ENCODE results near the gene SLC26A8. TPM values are rescaled to one million over a fixed set of nuclear protein-coding genes. Genes with fewer than 3 reads are reported as not detected.

Gene SLC26A8
- total and polyA plus RNA-seq, 2 of the 13 experiments (the other 11 are each of a cell fraction or from before 2014, with no cell fraction given), result 0.46 TPM; not detected in 1

DNA sequence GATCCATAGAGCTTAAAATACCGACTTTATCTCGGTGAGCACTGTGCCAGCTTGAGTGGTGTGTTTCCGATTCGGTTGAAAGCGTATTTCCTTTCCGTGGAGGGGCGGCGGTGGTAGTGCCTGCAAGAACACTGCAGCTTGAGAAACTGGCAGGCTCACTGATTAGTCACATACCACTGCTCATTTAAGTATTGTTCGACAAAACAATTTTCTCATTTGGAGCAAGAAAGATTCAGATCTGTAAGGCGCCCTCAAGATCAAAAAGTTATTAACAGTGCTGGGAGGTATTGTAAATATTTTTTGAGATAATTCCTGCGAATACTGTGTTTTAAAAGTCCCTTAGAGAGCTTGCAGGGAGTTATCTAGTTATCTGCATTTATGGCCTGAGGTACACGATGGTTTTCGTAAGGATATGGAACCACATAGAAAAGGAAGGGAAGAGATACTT, 4.5 kb upstream of the SLC26A8 start:
- WGBS (ENCODE audit: low lambda C conversion rate), result under 1% methylated on average over 13 of the region's 13 CpGs
- intact Hi-C loops (cut with micrococcal nuclease; ENCODE audit: unreplicated experiment) (loop anchor here (2.0 to 10.0 kb wide), 4 partner anchors 36 to 168 kb away; partner anchors contain the start of genes BRPF3 and SRPK1), in situ Hi-C loops (cut with HindIII; ENCODE audit: extremely low pct_ligation_motif_present, low pct_unique_long_range_greater_than_20kb) (loop anchor here (5.0 kb wide), 2 partner anchors 68 to 168 kb away; partner anchors contain the start of gene BRPF3)
- peaks cover 0 to 1% of the 10 kb centered on the region in 2 experiments; a peak in 1 of 5 replicates for H3K36me3 ChIP-seq (replicated peaks in 1 of 2; ENCODE audit: control insufficient read depth in 1 of 2, insufficient read depth in 2 of 2, low read length in 2 of 2)
- DNase-seq (ENCODE audit: low spot score) (peak; percentile 52), ATAC-seq (peak; percentile 10; the same call in 1 of the 3 replicates), FAIRE-seq (peak; percentile 47)
- H4K20me1 ChIP-seq (ENCODE audit: insufficient read depth, low read length), result peaks cover 29% of the 10 kb centered on the region
- TF ChIP-seq ZNF780A (CRISPR knock-in tag; IDR thresholded peaks at IDR 0.05), result peak; percentile 27; the same call in 1 of the 2 replicates
- peak; percentile 47; the same call in 1 of the 2 replicates for TF ChIP-seq KMT2B (CRISPR knock-in tag; IDR thresholded peaks at IDR 0.05)
- TF ChIP-seq NFE2L2 (IDR thresholded peaks at IDR 0.05; ENCODE audit: low read length), result no peak
- no peak for TF ChIP-seq CAMTA2 (CRISPR knock-in tag; IDR thresholded peaks at IDR 0.05; ENCODE audit: borderline replicate concordance)
- TF ChIP-seq, protein P1, sequence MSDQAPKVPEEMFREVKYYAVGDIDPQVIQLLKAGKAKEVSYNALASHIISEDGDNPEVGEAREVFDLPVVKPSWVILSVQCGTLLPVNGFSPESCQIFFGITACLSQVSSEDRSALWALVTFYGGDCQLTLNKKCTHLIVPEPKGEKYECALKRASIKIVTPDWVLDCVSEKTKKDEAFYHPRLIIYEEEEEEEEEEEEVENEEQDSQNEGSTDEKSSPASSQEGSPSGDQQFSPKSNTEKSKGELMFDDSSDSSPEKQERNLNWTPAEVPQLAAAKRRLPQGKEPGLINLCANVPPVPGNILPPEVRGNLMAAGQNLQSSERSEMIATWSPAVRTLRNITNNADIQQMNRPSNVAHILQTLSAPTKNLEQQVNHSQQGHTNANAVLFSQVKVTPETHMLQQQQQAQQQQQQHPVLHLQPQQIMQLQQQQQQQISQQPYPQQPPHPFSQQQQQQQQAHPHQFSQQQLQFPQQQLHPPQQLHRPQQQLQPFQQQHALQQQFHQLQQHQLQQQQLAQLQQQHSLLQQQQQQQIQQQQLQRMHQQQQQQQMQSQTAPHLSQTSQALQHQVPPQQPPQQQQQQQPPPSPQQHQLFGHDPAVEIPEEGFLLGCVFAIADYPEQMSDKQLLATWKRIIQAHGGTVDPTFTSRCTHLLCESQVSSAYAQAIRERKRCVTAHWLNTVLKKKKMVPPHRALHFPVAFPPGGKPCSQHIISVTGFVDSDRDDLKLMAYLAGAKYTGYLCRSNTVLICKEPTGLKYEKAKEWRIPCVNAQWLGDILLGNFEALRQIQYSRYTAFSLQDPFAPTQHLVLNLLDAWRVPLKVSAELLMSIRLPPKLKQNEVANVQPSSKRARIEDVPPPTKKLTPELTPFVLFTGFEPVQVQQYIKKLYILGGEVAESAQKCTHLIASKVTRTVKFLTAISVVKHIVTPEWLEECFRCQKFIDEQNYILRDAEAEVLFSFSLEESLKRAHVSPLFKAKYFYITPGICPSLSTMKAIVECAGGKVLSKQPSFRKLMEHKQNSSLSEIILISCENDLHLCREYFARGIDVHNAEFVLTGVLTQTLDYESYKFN (CRISPR knock-in tag; conservative IDR thresholded peaks at IDR 0.05), result 0 out of 2 replicates have a peak, but pooled peaks have one; percentile 25
- 0 out of 2 replicates have a peak, but pooled peaks have one; percentile 25 for TF ChIP-seq ELF3 (CRISPR knock-in tag; IDR thresholded peaks at IDR 0.05)
- TF ChIP-seq SOX13 (IDR thresholded peaks at IDR 0.05), result no peak
- TF ChIP-seq SOX13 (CRISPR knock-in tag; conservative IDR thresholded peaks at IDR 0.05 in 1 of 2, IDR thresholded peaks at IDR 0.05 in 1 of 2), result no peak
- TF ChIP-seq KDM5A (IDR thresholded peaks at IDR 0.05; ENCODE audit: borderline replicate concordance, low read length), result peak; percentile 14; the same call in 1 of the 2 replicates
- no peak for TF ChIP-seq ZSCAN12 (CRISPR knock-in tag; IDR thresholded peaks at IDR 0.05)
- peak; percentile 50 for TF ChIP-seq SAP130 (CRISPR knock-in tag; IDR thresholded peaks at IDR 0.05; ENCODE audit: low read depth)
- no peak for TF ChIP-seq KAT7 (CRISPR knock-in tag; IDR thresholded peaks at IDR 0.05; ENCODE audit: borderline replicate concordance)
- TF ChIP-seq ZSCAN20 (CRISPR knock-in tag; IDR thresholded peaks at IDR 0.05; ENCODE audit: borderline replicate concordance), result peak; percentile 91; the same call in 1 of the 2 replicates
- TF ChIP-seq MIXL1 (CRISPR knock-in tag; IDR thresholded peaks at IDR 0.05), result peak; percentile 28; the same call in 1 of the 2 replicates
- no peak for TF ChIP-seq DR1 (CRISPR knock-in tag; IDR thresholded peaks at IDR 0.05)
- TF ChIP-seq ASH2L (IDR thresholded peaks at IDR 0.05; ENCODE audit: insufficient read length, low read depth, low read length), result peak; percentile 65
- TF ChIP-seq HDAC1 (CRISPR knock-in tag; IDR thresholded peaks at IDR 0.05), result 0 out of 2 replicates have a peak, but pooled peaks have one; percentile 6
- TF ChIP-seq ZNF740 (CRISPR knock-in tag; IDR thresholded peaks at IDR 0.05), result 0 out of 2 replicates have a peak, but pooled peaks have one; percentile 16
- TF ChIP-seq SIN3A (IDR thresholded peaks at IDR 0.05; ENCODE audit: borderline replicate concordance, low read depth, low read length), result peak; percentile 26; the same call in 1 of the 2 replicates
- no peak for TF ChIP-seq ZNF589 (CRISPR knock-in tag; conservative IDR thresholded peaks at IDR 0.05)
- H2AFZ ChIP-seq (ENCODE audit: low read length), result no peak overlapping the region
- ChIA-PET POLR2A (interaction anchor here (0.7 to 5.2 kb wide), 19 partner anchors 9 to 800 kb away, joined by 3 to 163 read pairs (median 6); partner anchors contain the start of gene BRPF3), CTCF (ENCODE audit: low intra/inter-chr PET ratio, low total read pairs) (no interaction called here)
- H3K27me3 ChIP-seq (ENCODE audit: control insufficient read depth in 1 of 2, insufficient read depth in 2 of 2, low read length in 2 of 2), result no peaks in the 10 kb centered on the region; a peak in 1 of 5 replicates
- peak overlapping the region; percentile 86 to 97 (median 96) for H3K4me3 ChIP-seq (replicated peaks in 1 of 3; ENCODE audit: insufficient read depth in 1 of 3, low read depth in 2 of 3, low read length in 3 of 3)
- no peaks in the 10 kb centered on the region for H3K9me3 ChIP-seq (ENCODE audit: low read length)
- peak overlapping the region; percentile 94 for H3K27ac ChIP-seq (ENCODE audit: extremely low read length, insufficient read depth, low read length)
- peak overlapping the region; percentile 66 for H3K4me2 ChIP-seq (ENCODE audit: low read depth, low read length)
- TSS peak; percentile 67 for BruUV-seq (replicated peaks)
- peaks cover 63% of the 10 kb centered on the region for H3K79me2 ChIP-seq (ENCODE audit: insufficient read depth, low read length)
- H3K9ac ChIP-seq (ENCODE audit: insufficient read depth, low read depth, low read length), result peak overlapping the region; percentile 98
- peaks cover 57% of the 10 kb centered on the region for H3K4me1 ChIP-seq (ENCODE audit: insufficient read depth, low read length)
